ENCODE results near the gene APBA2.

DNA sequence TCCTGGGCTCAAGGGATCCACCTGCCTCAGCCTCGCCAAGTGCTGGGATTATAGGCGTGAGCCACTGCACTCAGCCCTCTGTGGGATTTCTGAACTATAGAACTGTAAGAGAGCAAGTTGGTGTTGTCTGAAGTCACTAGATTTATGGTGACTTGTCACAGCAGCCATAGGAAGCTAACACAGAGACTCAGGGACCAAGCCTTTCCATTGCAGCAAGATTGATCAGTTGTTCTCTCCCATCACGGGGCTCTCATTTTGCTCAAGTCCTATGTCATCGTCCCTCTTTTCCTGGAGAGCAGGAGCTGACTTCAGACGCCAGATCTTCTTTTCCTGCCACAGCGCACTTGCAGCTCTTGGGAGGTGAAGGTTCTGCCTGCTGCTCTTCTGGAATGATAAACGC, 61.0 kb downstream of the APBA2 start:
- TF ChIP-seq EZH2 (IDR thresholded peaks at IDR 0.05; ENCODE audit: borderline replicate concordance, low read depth, low read length, severe bottlenecking), result no peak
- no peak for TF ChIP-seq CTCF (IDR thresholded peaks at IDR 0.05; ENCODE audit: borderline replicate concordance, extremely low read depth, low read length, poor library complexity, severe bottlenecking)

Measured in DND-41 (cell line).